ENCODE results near the gene ATF5. TPM values are rescaled to one million over a fixed set of nuclear protein-coding genes. Genes with fewer than 3 reads are reported as not detected.

Gene ATF5
- total and polyA plus RNA-seq, 10 of the 15 experiments (the other 5 are each of a cell fraction or from before 2014, with no cell fraction given), result 9.1 to 133 (median 24.0) TPM

- peaks cover 3% of the 10 kb centered on the region; the same call in 1 of the 2 replicates for H4K20me1 ChIP-seq (ENCODE audit: control insufficient read depth, insufficient read depth)
- no peak overlapping the region for H2AFZ ChIP-seq (ENCODE audit: control insufficient read depth, low read depth, low read length)
- H3K4me1 ChIP-seq (ENCODE audit: control insufficient read depth, insufficient read depth, low read length), result peaks cover 78% of the 10 kb centered on the region
- intact Hi-C loops (cut with micrococcal nuclease; ENCODE audit: unreplicated experiment) (no loop called here), in situ Hi-C loops (cut with MboI) (no loop called here)
- DNase-seq (ENCODE audit: low read depth, low spot score) (no peak), FAIRE-seq (no peak), ATAC-seq (no peak)
- no TSS peak for BruUV-seq (replicated peaks)
- H3K9ac ChIP-seq (ENCODE audit: control insufficient read depth, insufficient read depth, low read length), result no peak overlapping the region
- ChIA-PET RAD21 (ENCODE audit: unreplicated experiment) (interaction anchor here (3.1 kb wide), 1 partner anchor 12 kb away, joined by 34 read pairs; the partner anchor contains the start of gene IL4I1), CTCF (interaction anchor here (1.1 to 9.0 kb wide), 3 partner anchors 13 to 19 kb away, joined by 3 to 71 read pairs (median 5); partner anchors contain the start of gene IL4I1), SMC1A (ENCODE audit: uncharacterized antibody, unreplicated experiment) (interaction anchor here (1.1 to 8.8 kb wide), 3 partner anchors 9 to 32 kb away, joined by 3 to 110 read pairs (median 6); partner anchors contain the start of genes AKT1S1, IL4I1 and TBC1D17), POLR2A (interaction anchor here (0.7 to 6.6 kb wide), 5 partner anchors 10 to 20 kb away, joined by 3 to 116 read pairs (median 19); partner anchors contain the start of genes ATF5 and IL4I1)
- no peaks in the 10 kb centered on the region; the same call in 2 of the 3 replicates for H3K9me3 ChIP-seq (replicated peaks; ENCODE audit: control insufficient read depth, insufficient read depth, low read length)
- peak overlapping the region; percentile 81 for H3K27ac ChIP-seq (ENCODE audit: control insufficient read depth, insufficient read depth)
- no peak overlapping the region for H3K4me3 ChIP-seq
- H3K36me3 ChIP-seq (ENCODE audit: control insufficient read depth in 2 of 2, insufficient read depth in 2 of 2, low read length in 1 of 2), result peaks cover 24 to 29% of the 10 kb centered on the region in 2 experiments
- TF ChIP-seq JUNB (IDR thresholded peaks at IDR 0.05), result no peak
- peak; percentile 55 for TF ChIP-seq POLR2A (IDR thresholded peaks at IDR 0.05; ENCODE audit: low read depth, low read length)
- TF ChIP-seq MLLT1 (IDR thresholded peaks at IDR 0.05), result peak; percentile 65; the same call in 1 of the 2 replicates
- no peak for TF ChIP-seq ZBED1 (IDR thresholded peaks at IDR 0.05; ENCODE audit: borderline replicate concordance)
- WGBS (ENCODE audit: insufficient coverage, insufficient replicate concordance, low lambda C conversion rate, missing lambda C conversion rate), result 95% methylated on average over 37 of the region's 37 CpGs
- peak overlapping the region; percentile 12 for H3K4me2 ChIP-seq (ENCODE audit: control insufficient read depth, insufficient read depth)
- no peaks in the 10 kb centered on the region for H3K27me3 ChIP-seq (replicated peaks in 1 of 2; ENCODE audit: control insufficient read depth in 2 of 2, insufficient read depth in 2 of 2, low read length in 1 of 2)
- peaks cover 53% of the 10 kb centered on the region for H3K79me2 ChIP-seq (ENCODE audit: control insufficient read depth, insufficient read depth, low read length)
These were observed 20.3 kb upstream of the ATF5 start for GRCh38 chr19:49908480-49909420.
